Activated CD8-positive, alpha-beta T cell treated with anti-CD3 and anti-CD28 coated beads, Interleukin-2, amount 10 ng/mL, durations not matched to agents 7 days and 5 days (primary cell): ENCODE measurements around the gene IGFN1. TPM values are rescaled to one million over a fixed set of nuclear protein-coding genes. Genes with fewer than 3 reads are reported as not detected.

Experiments
- ATAC-seq: fragments of 150-1000 bp; cut with Tn5 transposase; one replicate; pipeline ENCODE4 v1.10.0; 2021; ENCODE audit warnings: moderate library complexity
- CTCF ChIA-PET: fragments of 350-600 bp; sonication (Branson Sonifier 250); formaldehyde crosslinking; loops from one replicate; lab custom pipeline; 2021; ENCODE audit warnings: antibody characterized with exemption; lab: Charles Lee
- POLR2A ChIA-PET: fragments of 350-600 bp; sonication (Branson Sonifier 250); formaldehyde crosslinking; loops from one replicate; lab custom pipeline; 2021; ENCODE audit warnings: antibody characterized with exemption; lab: Charles Lee
- DNase-seq: peaks from one replicate; pipeline ENCODE4 v3.0.0-alpha.2; 2020
- H3K27ac Mint-ChIP-seq: one replicate; pipeline ENCODE4 v1.8.0; 2021; ENCODE audit warnings: mild to moderate bottlenecking, mixed read lengths
- H3K27me3 Mint-ChIP-seq: one replicate; pipeline ENCODE4 v1.8.0; 2021; ENCODE audit warnings: low read depth, mixed read lengths
- H3K36me3 Mint-ChIP-seq: one replicate; pipeline ENCODE4 v1.8.0; 2021; ENCODE audit warnings: low read depth, mixed read lengths
- H3K4me1 Mint-ChIP-seq: one replicate; pipeline ENCODE4 v1.8.0; 2021; ENCODE audit warnings: low read depth, mixed read lengths
- H3K4me3 Mint-ChIP-seq: one replicate; pipeline ENCODE4 v1.8.0; 2021; ENCODE audit warnings: mild to moderate bottlenecking, mixed read lengths
- H3K9me3 Mint-ChIP-seq: one replicate; pipeline ENCODE4 v1.8.0; 2022; ENCODE audit warnings: mixed read lengths; ENCODE audit not compliant: insufficient read depth
- total RNA-seq, 2 experiments: library from RNA; stranded (reverse); gene quantifications; one replicate each; pipeline ENCODE4 v1.2.3, GENCODE V29; 2021

Gene IGFN1
- total RNA-seq, 2 experiments from 2014 or later, result not detected

GRCh38 chr1:201240171-201240570, 49.5 kb downstream of the IGFN1 start:
- no peak for ATAC-seq
- H3K9me3 Mint-ChIP-seq, result no peaks in the 10 kb centered on the region
- DNase-seq, result no peak
- H3K27ac Mint-ChIP-seq, result no peak overlapping the region
- no peaks in the 10 kb centered on the region for H3K36me3 Mint-ChIP-seq
- peaks cover 38% of the 10 kb centered on the region for H3K27me3 Mint-ChIP-seq
- CTCF ChIA-PET, result no interaction called here
- POLR2A ChIA-PET, result no interaction called here
- H3K4me1 Mint-ChIP-seq, result no peaks in the 10 kb centered on the region
- H3K4me3 Mint-ChIP-seq, result no peak overlapping the region

GRCh38 chr1:201241736-201242135, 51.1 kb downstream of the IGFN1 start:
- peaks cover 40% of the 10 kb centered on the region for H3K27me3 Mint-ChIP-seq
- H3K27ac Mint-ChIP-seq, result no peak overlapping the region
- H3K4me3 Mint-ChIP-seq, result no peak overlapping the region
- H3K36me3 Mint-ChIP-seq, result no peaks in the 10 kb centered on the region
- no peak for ATAC-seq
- POLR2A ChIA-PET, result no interaction called here
- CTCF ChIA-PET, result no interaction called here
- no peaks in the 10 kb centered on the region for H3K4me1 Mint-ChIP-seq
- no peaks in the 10 kb centered on the region for H3K9me3 Mint-ChIP-seq
- DNase-seq, result no peak

- ATAC-seq (no peak), DNase-seq (no peak)
- ChIA-PET POLR2A (no interaction called here), CTCF (no interaction called here)
- no peaks in the 10 kb centered on the region for H3K4me1 Mint-ChIP-seq
- no peak overlapping the region for H3K27ac Mint-ChIP-seq
- no peaks in the 10 kb centered on the region for H3K9me3 Mint-ChIP-seq
- no peaks in the 10 kb centered on the region for H3K36me3 Mint-ChIP-seq
- no peak overlapping the region for H3K4me3 Mint-ChIP-seq
- peaks cover 32% of the 10 kb centered on the region for H3K27me3 Mint-ChIP-seq
Observed at GRCh38 chr1:201245082-201245481, 54.5 kb downstream of the IGFN1 start.

- ChIA-PET POLR2A (no interaction called here), CTCF (no interaction called here)
- no peak overlapping the region for H3K4me3 Mint-ChIP-seq
- DNase-seq, result no peak
- peaks cover 13% of the 10 kb centered on the region for H3K27me3 Mint-ChIP-seq
- H3K27ac Mint-ChIP-seq, result no peak overlapping the region
- H3K4me1 Mint-ChIP-seq, result no peaks in the 10 kb centered on the region
- no peak for ATAC-seq
- H3K36me3 Mint-ChIP-seq, result no peaks in the 10 kb centered on the region
- H3K9me3 Mint-ChIP-seq, result no peaks in the 10 kb centered on the region
Observed at GRCh38 chr1:201248721-201249559, 58.3 kb downstream of the IGFN1 start.

GRCh38 chr1:201250326-201251011, 59.8 kb downstream of the IGFN1 start:
- ChIA-PET POLR2A (no interaction called here), CTCF (no interaction called here)
- H3K4me3 Mint-ChIP-seq, result no peak overlapping the region
- no peaks in the 10 kb centered on the region for H3K9me3 Mint-ChIP-seq
- no peak for DNase-seq
- H3K27ac Mint-ChIP-seq, result no peak overlapping the region
- no peaks in the 10 kb centered on the region for H3K36me3 Mint-ChIP-seq
- no peaks in the 10 kb centered on the region for H3K4me1 Mint-ChIP-seq
- peaks cover under 1% of the 10 kb centered on the region for H3K27me3 Mint-ChIP-seq
- ATAC-seq, result no peak

- CTCF ChIA-PET, result interaction anchor here (1.2 kb wide), 1 partner anchor 110 kb away, joined by 3 read pairs; no protein-coding TSS in a partner anchor
- H3K4me1 Mint-ChIP-seq, result no peaks in the 10 kb centered on the region
Observed at GRCh38 chr1:201251411-201251810, 60.8 kb downstream of the IGFN1 start.

GRCh38 chr1:201251851-201252430, 61.3 kb downstream of the IGFN1 start:
- H3K4me1 Mint-ChIP-seq, result no peaks in the 10 kb centered on the region
- no peak overlapping the region for H3K27ac Mint-ChIP-seq
- ATAC-seq (no peak), DNase-seq (no peak)
- no peaks in the 10 kb centered on the region for H3K9me3 Mint-ChIP-seq
- H3K27me3 Mint-ChIP-seq, result no peaks in the 10 kb centered on the region
- CTCF ChIA-PET, result interaction anchor here (1.2 kb wide), 1 partner anchor 110 kb away, joined by 3 read pairs; no protein-coding TSS in a partner anchor
- no peak overlapping the region for H3K4me3 Mint-ChIP-seq
- no peaks in the 10 kb centered on the region for H3K36me3 Mint-ChIP-seq
- POLR2A ChIA-PET, result no interaction called here

More at GRCh38 chr1:201251411-201251810, 60.8 kb downstream of the IGFN1 start:
- H3K27ac Mint-ChIP-seq, result no peak overlapping the region
- no peaks in the 10 kb centered on the region for H3K9me3 Mint-ChIP-seq
- DNase-seq, result no peak
- no peaks in the 10 kb centered on the region for H3K27me3 Mint-ChIP-seq
- no peaks in the 10 kb centered on the region for H3K36me3 Mint-ChIP-seq
- no peak overlapping the region for H3K4me3 Mint-ChIP-seq
- POLR2A ChIA-PET, result no interaction called here
- no peak for ATAC-seq

GRCh38 chr1:201252944-201253371, 62.3 kb downstream of the IGFN1 start:
- POLR2A ChIA-PET, result no interaction called here
- no peaks in the 10 kb centered on the region for H3K36me3 Mint-ChIP-seq
- CTCF ChIA-PET, result no interaction called here

GRCh38 chr1:201253411-201253810, 62.8 kb downstream of the IGFN1 start:
- ChIA-PET CTCF (interaction anchor here (1.1 to 1.6 kb wide), 3 partner anchors 31 to 105 kb away, joined by 3 to 5 read pairs (median 4); no protein-coding TSS in a partner anchor), POLR2A (no interaction called here)
- Mint-ChIP-seq H3K4me1 (no peaks in the 10 kb centered on the region), H3K9me3 (no peaks in the 10 kb centered on the region), H3K27me3 (no peaks in the 10 kb centered on the region), H3K27ac (no peak overlapping the region), H3K4me3 (no peak overlapping the region), H3K36me3 (no peaks in the 10 kb centered on the region)
- no peak for DNase-seq
- ATAC-seq, result no peak

More at GRCh38 chr1:201252944-201253371, 62.3 kb downstream of the IGFN1 start:
- no peak overlapping the region for H3K27ac Mint-ChIP-seq
- H3K4me1 Mint-ChIP-seq, result no peaks in the 10 kb centered on the region
- ATAC-seq (no peak), DNase-seq (peak; percentile 12)
- no peaks in the 10 kb centered on the region for H3K27me3 Mint-ChIP-seq
- H3K4me3 Mint-ChIP-seq, result no peak overlapping the region
- no peaks in the 10 kb centered on the region for H3K9me3 Mint-ChIP-seq

GRCh38 chr1:201253906-201254624, 63.4 kb downstream of the IGFN1 start:
- no peaks in the 10 kb centered on the region for H3K27me3 Mint-ChIP-seq
- ChIA-PET CTCF (interaction anchor here (0.9 to 2.0 kb wide), 10 partner anchors 9 to 153 kb away, joined by 3 to 9 read pairs (median 4); no protein-coding TSS in a partner anchor), POLR2A (no interaction called here)
- H3K9me3 Mint-ChIP-seq, result no peaks in the 10 kb centered on the region
- H3K4me3 Mint-ChIP-seq, result no peak overlapping the region
- DNase-seq (no peak), ATAC-seq (no peak)
- H3K36me3 Mint-ChIP-seq, result no peaks in the 10 kb centered on the region
- H3K27ac Mint-ChIP-seq, result no peak overlapping the region
- H3K4me1 Mint-ChIP-seq, result no peaks in the 10 kb centered on the region
